ENCODE measurements around the gene ZBTB49. TPM values are rescaled to one million over a fixed set of nuclear protein-coding genes. Genes with fewer than 3 reads are reported as not detected.

ZBTB49 gene
- polyA plus RNA-seq, 5 donors, result 8.3 to 12.7 (median 9.8) TPM

DNA sequence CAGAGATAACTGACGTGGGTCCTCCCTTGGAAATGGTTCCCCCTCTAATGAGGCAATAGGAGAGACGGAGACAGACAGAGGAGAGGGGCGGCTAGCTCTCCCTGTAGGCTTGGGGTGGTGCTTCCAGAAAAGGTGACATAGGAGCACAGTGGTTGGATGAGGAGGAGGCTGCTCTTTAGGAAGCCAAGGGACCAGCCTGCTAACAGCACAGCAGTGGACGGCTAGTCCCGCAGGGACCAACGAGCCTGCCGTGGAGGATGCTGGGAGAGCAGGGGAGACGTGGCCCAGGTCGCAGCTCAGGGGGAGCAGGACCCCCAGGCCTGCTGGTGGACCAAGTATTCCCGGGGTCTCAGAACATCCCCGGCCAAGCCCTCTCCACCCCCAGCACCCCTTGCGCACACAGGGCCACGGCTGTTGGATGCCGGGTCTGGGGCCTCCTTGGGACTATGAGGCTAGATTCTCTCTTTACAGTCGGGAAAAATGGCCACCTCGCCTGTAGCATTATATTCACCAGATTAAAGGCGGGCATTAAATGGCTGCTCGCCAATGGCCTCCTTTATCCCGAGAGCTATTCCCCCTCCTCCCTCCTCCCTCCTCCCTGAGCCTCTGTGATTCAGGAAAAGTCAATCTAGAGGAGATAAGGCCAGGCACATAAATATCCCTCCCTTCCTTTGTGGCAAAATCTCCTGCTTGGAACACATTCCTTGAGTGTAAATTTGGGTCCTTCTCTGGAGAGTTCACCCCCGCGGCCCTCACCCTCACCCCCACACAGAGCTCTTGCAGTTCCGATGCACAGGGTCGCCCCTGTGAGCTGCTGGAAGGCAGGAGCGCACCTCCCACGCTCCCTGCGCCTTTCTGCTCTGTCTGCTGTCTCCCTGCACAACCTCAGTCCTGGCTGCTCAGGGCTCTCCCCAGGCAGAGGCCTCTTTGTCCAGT is 66.3 kb downstream of the ZBTB49 start:
- no peak for DNase-seq

DNA sequence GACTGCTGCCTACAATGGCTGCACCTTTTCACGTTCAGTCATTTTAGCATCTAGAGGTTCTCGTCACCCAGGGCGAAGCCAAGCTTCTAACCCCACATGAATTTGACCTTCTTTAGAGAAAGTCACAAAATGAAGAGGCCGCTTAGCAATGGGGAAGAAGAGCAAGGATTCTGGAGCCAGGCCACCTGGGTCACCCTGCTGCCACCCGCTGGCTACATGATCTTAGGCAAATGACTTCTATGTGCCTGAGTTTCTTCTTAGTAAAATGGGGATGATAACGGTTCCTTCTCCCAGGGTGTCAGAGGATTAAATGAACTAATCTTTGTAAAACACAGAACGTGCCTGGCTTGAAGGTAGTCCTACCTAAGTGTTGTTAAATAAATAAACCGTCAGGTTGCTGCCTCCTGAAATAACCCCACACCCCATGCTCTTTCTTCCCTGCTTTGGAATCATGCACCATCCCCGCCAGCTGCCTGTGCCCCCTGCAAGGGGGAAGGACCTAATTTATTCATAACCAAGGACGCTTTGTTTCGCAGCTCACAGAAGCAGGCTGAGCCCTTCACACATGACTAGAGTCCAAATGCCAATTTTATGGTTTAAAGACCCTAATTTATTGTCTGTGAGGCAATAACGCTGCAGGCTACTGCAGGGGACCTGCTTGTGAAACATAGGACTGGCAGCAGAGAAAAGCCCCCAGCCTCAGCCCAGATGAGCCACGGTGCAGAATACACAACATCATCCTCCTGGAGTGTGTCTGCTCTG is 68.2 kb downstream of the ZBTB49 start:
- DNase-seq, result no peak

DNA sequence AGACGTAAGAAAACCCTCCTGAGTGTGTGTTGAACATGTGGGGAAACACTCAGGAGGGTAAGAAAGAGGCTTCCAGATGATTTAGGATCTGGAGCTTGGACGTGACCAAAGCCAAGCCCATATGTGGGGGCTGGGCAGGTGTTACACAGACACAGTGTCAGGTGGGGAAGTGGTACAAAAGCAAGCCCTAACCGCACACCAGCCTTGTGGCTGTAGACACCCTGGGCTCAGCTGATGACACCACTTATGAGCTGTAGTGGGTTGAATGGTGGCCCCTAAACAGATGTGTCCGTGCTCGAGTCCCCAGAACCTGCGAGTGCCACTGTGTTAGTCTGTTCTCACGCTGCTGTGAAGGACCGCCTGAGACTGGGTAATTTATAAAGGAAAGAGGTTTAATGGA is 71.8 kb downstream of the ZBTB49 start:
- DNase-seq, result no peak

DNA sequence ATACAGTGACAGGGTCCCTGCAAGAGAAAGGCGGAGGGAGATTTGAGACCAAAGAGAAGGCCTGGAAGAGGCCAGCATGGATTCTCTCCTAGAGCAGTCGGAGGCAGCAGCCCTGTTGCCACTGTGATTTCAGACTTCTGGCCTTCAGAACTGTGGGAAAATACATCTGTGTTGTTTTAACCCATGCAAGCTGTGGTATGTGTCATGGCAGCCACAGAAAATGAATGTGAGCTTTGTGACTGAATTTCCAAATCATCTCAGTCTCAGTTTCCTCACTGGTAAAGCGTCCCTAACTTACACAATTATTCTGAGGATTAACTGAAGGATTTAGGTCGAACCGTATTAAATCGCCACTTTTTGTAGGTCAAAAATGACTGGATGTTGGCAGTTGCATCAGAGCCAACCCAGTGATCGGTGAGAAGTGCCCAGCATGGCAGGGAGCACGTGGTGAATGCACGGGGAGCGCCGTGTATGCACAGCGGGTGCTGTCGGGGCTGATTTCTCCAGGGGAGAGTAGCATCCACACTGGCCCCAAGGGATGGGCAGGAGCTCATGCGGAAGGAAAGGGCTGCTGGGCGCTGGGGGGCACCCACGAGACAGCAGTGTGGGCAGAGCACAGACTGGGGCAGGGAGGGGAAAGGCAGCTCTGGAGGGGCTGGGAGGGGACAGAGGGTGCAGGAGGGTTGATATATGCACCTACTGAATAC is 73.1 kb downstream of the ZBTB49 start:
- DNase-seq, result no peak

DNA sequence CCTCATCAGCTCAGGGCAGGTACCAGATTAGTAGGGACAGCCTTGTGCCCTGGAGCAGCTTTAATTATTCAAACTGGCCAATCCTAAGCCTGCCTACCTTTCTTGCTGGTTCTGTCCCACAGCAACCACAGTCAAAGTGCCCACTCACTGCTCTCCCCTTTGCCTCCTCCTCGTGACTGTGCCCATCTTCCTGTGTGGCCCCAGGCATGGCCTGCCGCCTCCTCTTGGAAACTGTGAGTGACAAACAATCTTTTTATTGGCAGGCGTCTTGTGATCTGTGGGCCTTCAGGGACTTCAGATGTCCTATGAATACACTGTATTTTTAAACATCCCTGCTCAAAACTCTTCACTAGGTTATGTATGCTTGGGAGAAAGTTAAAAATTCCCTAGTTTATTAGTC is 74.0 kb downstream of the ZBTB49 start:
- DNase-seq, result no peak

DNA sequence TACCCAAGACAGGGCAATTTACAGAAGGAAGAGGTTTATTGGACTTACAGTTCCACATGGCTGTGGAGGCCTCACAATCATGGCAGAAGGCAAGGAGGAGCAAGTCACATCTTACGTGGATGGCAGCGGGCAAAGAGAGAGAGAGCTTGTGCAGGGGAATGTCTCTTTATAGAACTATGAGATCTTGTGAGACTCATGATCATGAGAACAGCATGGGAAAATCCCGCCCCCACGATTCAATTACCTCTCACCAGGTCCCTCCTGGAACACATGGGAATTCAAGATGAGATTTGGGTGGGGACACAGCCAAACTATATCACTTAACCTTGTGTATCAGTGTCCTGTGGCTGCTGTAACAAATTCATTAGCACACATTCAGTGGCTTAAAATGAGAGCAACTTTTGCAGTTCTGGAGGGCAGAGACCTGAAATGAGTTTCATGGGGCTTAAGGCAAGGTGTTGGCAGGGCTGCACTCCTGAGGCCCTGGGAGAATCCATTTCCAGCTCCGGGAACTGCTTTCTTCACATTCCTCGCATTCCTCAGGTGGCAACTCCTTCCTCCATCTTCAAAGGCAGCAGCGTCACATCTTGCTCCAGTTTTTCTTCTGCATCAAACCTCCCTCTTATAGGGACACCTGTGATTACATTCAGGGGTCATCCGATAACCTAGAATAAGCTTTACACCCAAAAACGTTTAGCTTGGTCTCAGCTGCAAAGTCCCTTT is 74.6 kb downstream of the ZBTB49 start:
- no peak for DNase-seq

DNA sequence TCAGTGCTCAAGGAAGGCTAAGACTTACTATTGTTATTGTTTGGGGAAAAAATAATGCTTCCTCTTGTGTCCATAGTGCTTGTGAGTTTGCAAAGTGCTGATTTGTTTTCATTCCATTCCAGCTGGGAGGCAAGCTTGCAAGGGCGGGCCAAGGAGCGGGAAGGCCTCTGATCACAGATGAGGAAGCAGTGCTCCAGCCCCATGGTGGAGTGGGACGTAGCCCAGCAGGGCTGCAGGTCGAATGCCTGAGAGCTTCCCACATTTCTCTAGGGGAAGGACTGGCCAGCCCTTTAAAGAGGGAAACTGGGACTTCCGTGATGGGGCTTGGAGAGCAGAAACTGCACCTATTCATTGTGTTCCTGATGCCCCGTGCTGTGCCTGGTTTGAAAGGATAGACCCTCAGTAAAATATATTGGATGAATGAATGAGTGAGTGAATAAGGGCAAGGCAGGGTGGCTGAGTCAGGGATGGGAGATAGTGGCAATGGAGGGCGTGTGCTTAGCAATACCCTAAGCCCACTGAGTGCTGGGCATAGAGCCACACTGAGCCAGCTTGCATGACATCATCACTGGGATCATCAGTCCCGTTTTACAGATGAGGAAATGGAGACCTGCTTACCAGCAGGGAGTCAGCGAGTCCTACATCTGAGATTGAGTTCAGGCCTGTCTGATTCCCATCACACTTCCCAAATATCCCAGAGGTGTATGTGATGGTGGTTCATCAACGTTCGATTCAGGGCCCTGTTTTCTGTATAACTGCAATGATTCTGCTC is 78.9 kb downstream of the ZBTB49 start:
- DNase-seq, result no peak

Other genes starting within 250 kb of the ZBTB49 start
- not detected for gene OTOP1, start 63.3 kb upstream of the ZBTB49 start, polyA plus RNA-seq (ENCODE audit: insufficient read depth in 1 of 5, insufficient read length in 5 of 5, low replicate concordance in 1 of 5)
- 10 to 100 TPM; 39.6 to 49.4 (median 40.5) TPM for gene TMEM128, start 42.0 kb upstream of the ZBTB49 start, polyA plus RNA-seq (ENCODE audit: insufficient read depth in 1 of 5, insufficient read length in 5 of 5, low replicate concordance in 1 of 5)
- 10 to 100 TPM; 20.0 to 23.0 (median 20.6) TPM for gene LYAR, start 97 bp upstream of the ZBTB49 start, polyA plus RNA-seq (ENCODE audit: insufficient read depth in 1 of 5, insufficient read length in 5 of 5, low replicate concordance in 1 of 5)
- 10 to 100 TPM; 59.1 to 75.5 (median 63.2) TPM for gene NSG1, start 96.9 kb downstream of the ZBTB49 start, polyA plus RNA-seq (ENCODE audit: insufficient read depth in 1 of 5, insufficient read length in 5 of 5, low replicate concordance in 1 of 5)